Activated CD4-positive, alpha-beta T cell treated with anti-CD3 and anti-CD28 coated beads, Interleukin-2, amount 50 U/mL, for 1 hour (primary cell): ENCODE results near the gene LGI2.
"Not testable (repeated sequence)": the region's sequence is repeated elsewhere in the genome, so short reads cannot be mapped to it uniquely, and the experiment has no call there.

ENCODE experiments used
- DNase-seq: peaks from one replicate; pipeline ENCODE4 v3.0.0-alpha.2; 2020

The LGI2 gene

GRCh38 chr4:25050370-25051078, 19.8 kb upstream of the LGI2 start:
- no peak for DNase-seq

- no peak for DNase-seq
Measured at GRCh38 chr4:25043548-25043947, 12.8 kb upstream of the LGI2 start.

GRCh38 chr4:25033526-25033925, 2.8 kb upstream of the LGI2 start:
- no peak for DNase-seq

- no peak for DNase-seq
Measured at GRCh38 chr4:25032126-25032525, 1.4 kb upstream of the LGI2 start.

- no peak for DNase-seq
Measured at GRCh38 chr4:25031077-25031621, 403 bp upstream of the LGI2 start.

- DNase-seq: no peak
Measured at GRCh38 chr4:25029479-25030276, 1.1 kb downstream of the LGI2 start.

- no peak for DNase-seq
Measured at GRCh38 chr4:25028851-25029250, 1.9 kb downstream of the LGI2 start.

- no peak for DNase-seq
Measured at GRCh38 chr4:25022766-25023165, 8.0 kb downstream of the LGI2 start.

- DNase-seq: no peak
Measured at GRCh38 chr4:25021216-25021615, 9.5 kb downstream of the LGI2 start.

- no peak for DNase-seq
Measured at GRCh38 chr4:25020236-25020635, 10.5 kb downstream of the LGI2 start.

GRCh38 chr4:25019501-25019900, 11.2 kb downstream of the LGI2 start:
- DNase-seq: no peak

GRCh38 chr4:25015012-25015411, 15.7 kb downstream of the LGI2 start:
- DNase-seq: no peak

- not testable (repeated sequence) for DNase-seq
Measured at GRCh38 chr4:25014662-25014983, 16.1 kb downstream of the LGI2 start.

- DNase-seq: no peak
Measured at GRCh38 chr4:25013756-25014661, 16.7 kb downstream of the LGI2 start.

GRCh38 chr4:25012655-25013054, 18.1 kb downstream of the LGI2 start:
- no peak for DNase-seq

GRCh38 chr4:25011135-25011866, 19.4 kb downstream of the LGI2 start:
- DNase-seq: no peak

- DNase-seq: no peak
Measured at GRCh38 chr4:25007598-25007997, 23.1 kb downstream of the LGI2 start.

GRCh38 chr4:25002681-25003080, 28.1 kb downstream of the LGI2 start:
- no peak for DNase-seq

GRCh38 chr4:25001509-25001908, 29.2 kb downstream of the LGI2 start:
- no peak for DNase-seq

GRCh38 chr4:25000639-25001038, 30.1 kb downstream of the LGI2 start:
- no peak for DNase-seq

- no peak for DNase-seq
Measured at GRCh38 chr4:24999392-25000089, 31.2 kb downstream of the LGI2 start.
